GM19043 (cell line): ENCODE data around the gene NCOA7.
"Not testable (repeated sequence)": the region's sequence is repeated elsewhere in the genome, so short reads cannot be mapped to it uniquely, and the experiment has no call there.

Source experiments
- ATAC-seq: cut with Tn5 transposase; IDR thresholded peaks from one replicate; pipeline ENCODE4 v1.9.1; 2021; ENCODE audit warnings: low read depth; ENCODE audit not compliant: unreplicated experiment

NCOA7 gene

DNA sequence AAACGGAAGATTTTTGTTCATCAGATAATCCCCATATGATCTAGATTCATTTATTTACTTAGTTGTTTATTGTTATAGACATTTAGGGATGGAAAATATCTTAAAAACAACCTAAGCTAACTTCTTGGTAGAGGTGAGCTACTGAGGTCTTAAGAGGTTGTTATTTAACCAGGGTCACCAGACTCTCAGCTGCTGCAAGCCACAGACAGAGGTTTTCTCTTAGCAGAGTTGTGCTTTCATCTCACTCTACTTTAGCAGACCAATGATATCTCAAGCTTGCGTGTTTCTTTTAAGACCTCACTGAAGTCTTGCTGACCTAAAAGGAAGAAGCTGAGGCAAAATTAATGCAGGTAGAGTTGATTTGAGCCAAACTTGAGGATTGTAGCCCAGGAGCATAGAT lies 43.6 kb downstream of the NCOA7 start:
- ATAC-seq: peak; percentile 89

DNA sequence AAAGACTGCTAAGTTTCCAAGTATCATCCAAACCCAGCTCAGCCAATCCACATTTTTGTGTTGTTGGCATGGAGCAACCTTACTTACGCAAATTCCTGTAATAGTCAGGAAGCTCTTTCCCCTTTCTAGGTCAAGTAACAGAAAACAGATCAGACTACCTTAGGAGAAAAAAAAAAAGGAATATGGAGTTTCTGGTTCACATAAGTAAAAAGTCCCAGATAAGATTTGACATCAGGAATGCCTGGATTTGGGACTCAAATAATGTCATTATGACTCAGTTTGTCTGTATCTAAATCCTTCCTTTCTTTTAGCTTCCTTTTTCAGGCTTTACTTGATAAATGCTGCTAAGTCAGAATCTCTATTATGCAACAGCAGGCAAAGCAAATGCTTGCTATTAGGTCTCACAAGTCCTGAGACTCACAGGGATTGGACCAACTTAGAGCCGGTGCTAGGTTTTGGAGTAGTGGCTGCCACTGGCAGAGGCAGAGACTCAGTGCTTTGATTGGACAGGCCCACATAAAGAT lies 44.5 kb downstream of the NCOA7 start:
- ATAC-seq: no peak

GRCh38 chr6:125836466-125836865 lies 45.7 kb downstream of the NCOA7 start:
- ATAC-seq: no peak

- ATAC-seq: no peak
Measured at GRCh38 chr6:125839471-125839870, 48.7 kb downstream of the NCOA7 start.

GRCh38 chr6:125839879-125840278 lies 49.1 kb downstream of the NCOA7 start:
- ATAC-seq: no peak

GRCh38 chr6:125841356-125842090 lies 50.8 kb downstream of the NCOA7 start:
- ATAC-seq: no peak

GRCh38 chr6:125842091-125842626 lies 51.4 kb downstream of the NCOA7 start:
- no peak for ATAC-seq

DNA sequence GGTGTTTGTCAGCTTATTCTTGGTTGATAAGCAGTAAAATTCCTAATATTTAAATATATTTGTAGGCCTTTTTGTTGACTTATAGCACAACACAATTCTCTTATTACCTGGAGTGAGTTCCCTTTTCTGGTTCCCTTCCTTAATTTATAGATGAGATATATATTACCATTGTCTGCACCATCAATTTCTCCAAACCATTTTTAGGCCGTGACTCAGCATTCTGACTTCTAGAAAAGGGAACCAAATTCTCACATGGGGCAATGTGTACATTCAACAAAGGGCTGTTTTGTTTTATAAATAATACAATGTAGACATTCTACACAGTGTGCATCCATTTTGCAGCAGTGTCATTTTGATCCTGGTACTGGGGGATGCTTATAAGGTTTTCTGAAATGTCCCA lies 52.8 kb downstream of the NCOA7 start:
- ATAC-seq: no peak

- ATAC-seq: no peak
Measured at GRCh38 chr6:125844989-125845388, 54.2 kb downstream of the NCOA7 start.

DNA sequence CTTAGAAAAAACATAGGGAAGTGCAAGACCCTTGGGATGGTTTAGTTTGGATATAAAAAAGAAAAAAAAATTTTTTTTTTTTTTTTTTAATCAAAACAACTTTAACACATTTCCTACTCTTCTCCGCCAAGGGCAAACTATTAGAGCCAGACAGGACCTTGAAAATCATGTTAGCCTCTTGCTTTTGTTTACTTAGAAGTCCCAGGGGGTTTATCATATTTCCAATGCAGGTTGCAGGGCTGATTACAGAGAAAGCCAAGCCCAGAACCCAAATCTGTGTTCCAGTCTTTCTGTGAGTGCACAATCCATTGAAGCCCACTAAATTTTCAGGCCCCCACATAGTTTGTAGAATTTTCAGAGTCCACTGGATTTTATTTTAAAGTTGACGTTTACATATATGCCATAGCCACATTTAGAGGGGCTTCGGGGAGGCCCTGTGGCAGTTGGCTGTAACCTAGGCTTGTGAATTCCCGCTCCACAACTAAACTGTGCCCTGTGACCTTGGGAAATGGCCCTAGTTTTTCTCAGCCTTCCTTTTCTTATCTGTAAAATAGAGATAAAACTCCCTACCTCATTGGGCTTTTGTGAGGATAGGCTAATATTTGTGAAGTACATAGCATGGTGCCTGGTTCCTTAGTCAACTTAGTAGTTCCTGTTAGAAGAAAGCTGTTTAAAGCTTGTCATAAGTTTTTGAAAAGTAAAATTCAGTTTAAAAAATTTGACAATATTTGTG lies 55.7 kb downstream of the NCOA7 start:
- no peak for ATAC-seq

GRCh38 chr6:125848286-125848685 lies 57.5 kb downstream of the NCOA7 start:
- ATAC-seq: not testable (repeated sequence)

- ATAC-seq: no peak
Measured at GRCh38 chr6:125850361-125850760, 59.6 kb downstream of the NCOA7 start.

- no peak for ATAC-seq
Measured at GRCh38 chr6:125852587-125852986, 61.8 kb downstream of the NCOA7 start.

- no peak for ATAC-seq
Measured at GRCh38 chr6:125853168-125853567, 62.4 kb downstream of the NCOA7 start.

DNA sequence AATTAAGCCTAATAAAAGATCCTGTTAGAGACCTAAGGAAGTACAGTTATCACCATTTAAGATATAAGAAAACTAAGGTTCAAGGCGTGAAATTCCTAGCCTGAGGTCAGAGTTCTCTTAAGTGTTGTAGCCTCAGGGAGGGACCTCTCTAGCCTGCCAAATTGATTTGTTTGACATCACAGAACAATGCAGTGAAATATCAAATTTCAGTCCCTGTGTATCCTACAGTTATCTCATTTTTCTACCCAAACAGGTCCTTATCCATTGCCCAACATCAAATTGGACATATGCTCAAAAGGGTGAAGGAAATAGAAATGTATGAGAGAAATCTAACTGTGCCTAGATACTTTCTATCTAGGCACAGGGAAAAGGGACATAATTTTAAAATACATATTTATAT lies 63.0 kb downstream of the NCOA7 start:
- ATAC-seq: no peak

DNA sequence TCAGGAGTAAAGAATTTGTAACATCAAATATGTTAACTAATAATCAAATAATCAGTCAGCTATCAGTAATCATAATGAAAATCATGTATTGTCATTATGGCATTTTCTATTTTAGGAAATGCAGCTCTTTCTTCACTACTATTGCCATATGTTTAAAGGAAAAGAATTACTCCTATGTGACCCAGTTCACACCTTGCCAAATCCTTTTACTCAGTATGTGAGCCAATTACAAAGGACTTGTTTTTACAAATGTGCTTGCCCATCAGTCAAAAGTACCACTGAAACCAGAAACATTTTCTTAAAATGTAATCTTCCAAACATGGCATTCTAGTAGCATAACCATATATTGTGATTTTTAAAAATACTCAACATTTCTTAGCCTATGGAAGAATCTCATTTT lies 63.6 kb downstream of the NCOA7 start:
- no peak for ATAC-seq

- no peak for ATAC-seq
Measured at GRCh38 chr6:125855783-125856182, 65.0 kb downstream of the NCOA7 start.

DNA sequence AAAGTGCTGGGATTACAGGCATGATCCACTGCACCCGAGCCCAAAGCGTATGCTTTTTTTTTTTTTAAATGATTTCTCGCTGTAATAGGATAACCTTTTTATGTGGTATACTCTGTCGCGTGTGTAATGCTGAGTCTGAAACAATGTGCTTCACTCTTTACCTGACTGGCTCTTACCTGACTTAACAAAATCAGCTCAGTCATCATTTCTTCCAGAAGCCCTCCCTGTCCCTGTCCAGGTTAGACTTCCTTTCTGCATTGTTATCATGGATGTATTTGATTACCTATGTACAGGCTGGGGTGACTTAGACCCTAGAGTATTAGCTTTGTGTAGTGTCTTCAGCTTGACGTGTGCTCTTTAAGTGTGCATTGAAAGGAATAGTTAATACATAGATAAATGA lies 67.1 kb downstream of the NCOA7 start:
- ATAC-seq: no peak

GRCh38 chr6:125858427-125859320 lies 67.9 kb downstream of the NCOA7 start:
- ATAC-seq: peak; percentile 79

DNA sequence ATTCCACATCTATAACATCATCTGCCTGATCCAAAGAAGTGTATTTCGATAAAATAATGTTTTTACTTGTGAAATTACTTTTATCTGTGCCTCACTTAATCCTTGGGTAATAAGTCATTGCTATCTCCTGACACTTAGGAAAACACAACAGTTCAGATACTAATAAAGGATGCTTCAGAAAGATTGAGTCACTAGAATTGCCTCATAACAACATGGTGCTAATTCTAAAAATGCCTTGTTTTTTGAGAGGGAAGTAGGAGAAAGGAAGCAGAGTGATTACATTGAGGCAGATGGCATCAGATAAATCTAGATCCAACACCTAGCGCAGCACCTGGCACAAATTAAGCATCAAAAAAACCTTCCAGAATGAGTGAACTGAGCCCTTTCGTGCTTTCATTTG lies 69.0 kb downstream of the NCOA7 start:
- ATAC-seq: no peak

GRCh38 chr6:125863023-125863422 lies 72.3 kb downstream of the NCOA7 start:
- no peak for ATAC-seq
